ENCODE measurements around the gene GNG3.

DNA sequence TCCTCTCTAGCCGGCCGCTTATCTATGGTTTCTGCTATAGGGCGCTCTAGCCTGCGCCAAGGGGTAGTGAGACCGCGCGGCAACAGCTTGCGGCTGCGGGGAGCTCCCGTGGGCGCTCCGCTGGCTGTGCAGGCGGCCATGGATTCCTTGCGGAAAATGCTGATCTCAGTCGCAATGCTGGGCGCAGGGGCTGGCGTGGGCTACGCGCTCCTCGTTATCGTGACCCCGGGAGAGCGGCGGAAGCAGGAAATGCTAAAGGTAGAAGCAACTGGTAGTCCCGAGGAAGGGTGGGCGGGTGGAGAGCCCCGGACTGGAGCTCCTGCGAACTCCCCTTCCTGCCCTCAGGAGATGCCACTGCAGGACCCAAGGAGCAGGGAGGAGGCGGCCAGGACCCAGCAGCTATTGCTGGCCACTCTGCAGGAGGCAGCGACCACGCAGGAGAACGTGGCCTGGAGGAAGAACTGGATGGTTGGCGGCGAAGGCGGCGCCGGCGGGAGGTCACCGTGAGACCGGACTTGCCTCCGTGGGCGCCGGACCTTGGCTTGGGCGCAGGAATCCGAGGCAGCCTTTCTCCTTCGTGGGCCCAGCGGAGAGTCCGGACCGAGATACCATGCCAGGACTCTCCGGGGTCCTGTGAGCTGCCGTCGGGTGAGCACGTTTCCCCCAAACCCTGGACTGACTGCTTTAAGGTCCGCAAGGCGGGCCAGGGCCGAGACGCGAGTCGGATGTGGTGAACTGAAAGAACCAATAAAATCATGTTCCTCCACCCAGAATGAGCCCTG is 35.7 kb upstream of the GNG3 start, which contains the start of the genes LBHD1 and UQCC3:
- TF ChIP-seq CTCF (conservative IDR thresholded peaks at IDR 0.05; ENCODE audit: low read length) (no peak), EZH2phosphoT487 (IDR thresholded peaks at IDR 0.05; ENCODE audit: borderline replicate concordance) (no peak)
